GM12891 (cell line): Measurements from ENCODE around the gene SIM1.

ENCODE experiments used
- DNase-seq: peaks from one replicate; pipeline ENCODE4 v3.0.0; 2011; ENCODE audit warnings: low spot score; ENCODE audit not compliant: insufficient read length
- FAIRE-seq: peaks from 2 replicates; lab custom pipeline; 2011; peaks lifted over from hg19 to GRCh38; lab: Jason Lieb, UNC
- PAX5 ChIP-seq: IDR thresholded peaks from 2 replicates; pipeline ENCODE4 v1.6.1; 2011; ENCODE audit warnings: low read length, moderate library complexity, mild to moderate bottlenecking; ENCODE audit not compliant: insufficient read depth, severe bottlenecking
- POLR2A ChIP-seq: IDR thresholded peaks from 2 replicates; pipeline ENCODE4 v1.6.1; 2011; ENCODE audit warnings: low read depth, low read length, control low read depth
- POLR2AphosphoS5 ChIP-seq: IDR thresholded peaks from 2 replicates; pipeline ENCODE4 v1.6.1; 2011; ENCODE audit warnings: low read depth, low read length, control low read depth
- POU2F2 ChIP-seq: IDR thresholded peaks from 2 replicates; pipeline ENCODE4 v1.6.1; 2011; ENCODE audit warnings: low read depth, mild to moderate bottlenecking, control low read depth, low read length, moderate library complexity
- SPI1 ChIP-seq: IDR thresholded peaks from 2 replicates; pipeline ENCODE4 v1.6.1; 2011; ENCODE audit warnings: low read depth, low read length, control low read depth
- TAF1 ChIP-seq: IDR thresholded peaks from 2 replicates; pipeline ENCODE4 v1.6.1; 2011; ENCODE audit warnings: low read depth, low read length, control low read depth

SIM1 gene

DNA sequence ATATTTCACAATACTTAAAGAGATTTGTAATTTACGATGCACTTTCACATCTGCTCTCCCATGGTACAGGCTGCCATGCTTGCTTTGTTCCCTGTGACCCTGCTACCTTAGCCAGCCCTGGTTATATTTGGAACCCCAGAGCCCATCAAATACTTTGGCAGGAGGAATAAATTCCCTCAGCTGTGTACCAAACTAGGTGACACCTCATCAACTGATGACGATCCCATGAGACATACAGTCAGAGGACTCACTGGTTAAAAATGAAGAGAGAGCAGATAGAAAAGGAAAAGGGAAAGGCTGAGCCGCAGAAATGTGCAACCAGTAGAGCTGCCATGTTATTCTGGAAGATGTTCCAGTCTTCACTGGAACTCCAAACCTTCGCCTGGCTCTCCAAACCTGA is 120.0 kb downstream of the SIM1 start:
- DNase-seq (no peak), FAIRE-seq (no peak)
- no peak for TF ChIP-seq TAF1
- no peak for TF ChIP-seq PAX5
- TF ChIP-seq POLR2AphosphoS5: no peak
- TF ChIP-seq POU2F2: no peak
- TF ChIP-seq SPI1: no peak
- TF ChIP-seq POLR2A: no peak

GRCh38 chr6:100344321-100344720 is 120.4 kb downstream of the SIM1 start:
- TF ChIP-seq POLR2A (no peak), TAF1 (no peak), POU2F2 (no peak), PAX5 (no peak), SPI1 (no peak), POLR2AphosphoS5 (no peak)
- DNase-seq (no peak), FAIRE-seq (no peak)

GRCh38 chr6:100343316-100344077 is 121.2 kb downstream of the SIM1 start:
- FAIRE-seq (no peak), DNase-seq (no peak)
- TF ChIP-seq POU2F2: no peak
- no peak for TF ChIP-seq SPI1
- no peak for TF ChIP-seq TAF1
- TF ChIP-seq POLR2A: no peak
- no peak for TF ChIP-seq PAX5
- no peak for TF ChIP-seq POLR2AphosphoS5

DNA sequence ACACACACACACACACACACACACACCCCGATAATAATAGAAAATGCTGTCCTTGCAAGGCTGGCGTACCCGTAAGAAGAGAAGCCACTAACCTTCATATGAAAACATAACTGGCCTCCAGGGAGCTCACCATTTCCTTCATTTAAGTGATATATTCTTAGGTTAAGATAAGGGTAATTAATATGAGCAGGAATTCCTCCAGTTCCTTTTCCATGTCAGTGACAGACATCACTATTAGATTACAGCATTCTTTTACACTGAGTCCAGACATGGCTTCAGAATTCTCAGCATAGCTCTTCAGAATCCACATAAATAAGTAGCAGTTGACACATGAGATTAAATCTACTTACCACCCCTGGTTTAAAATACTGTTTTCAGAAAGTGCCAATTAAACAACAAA is 121.9 kb downstream of the SIM1 start:
- no peak for DNase-seq
- TF ChIP-seq POU2F2: no peak
- no peak for TF ChIP-seq TAF1
- no peak for TF ChIP-seq POLR2AphosphoS5
- no peak for TF ChIP-seq POLR2A
- TF ChIP-seq SPI1: no peak
- no peak for TF ChIP-seq PAX5
- no peak for FAIRE-seq

DNA sequence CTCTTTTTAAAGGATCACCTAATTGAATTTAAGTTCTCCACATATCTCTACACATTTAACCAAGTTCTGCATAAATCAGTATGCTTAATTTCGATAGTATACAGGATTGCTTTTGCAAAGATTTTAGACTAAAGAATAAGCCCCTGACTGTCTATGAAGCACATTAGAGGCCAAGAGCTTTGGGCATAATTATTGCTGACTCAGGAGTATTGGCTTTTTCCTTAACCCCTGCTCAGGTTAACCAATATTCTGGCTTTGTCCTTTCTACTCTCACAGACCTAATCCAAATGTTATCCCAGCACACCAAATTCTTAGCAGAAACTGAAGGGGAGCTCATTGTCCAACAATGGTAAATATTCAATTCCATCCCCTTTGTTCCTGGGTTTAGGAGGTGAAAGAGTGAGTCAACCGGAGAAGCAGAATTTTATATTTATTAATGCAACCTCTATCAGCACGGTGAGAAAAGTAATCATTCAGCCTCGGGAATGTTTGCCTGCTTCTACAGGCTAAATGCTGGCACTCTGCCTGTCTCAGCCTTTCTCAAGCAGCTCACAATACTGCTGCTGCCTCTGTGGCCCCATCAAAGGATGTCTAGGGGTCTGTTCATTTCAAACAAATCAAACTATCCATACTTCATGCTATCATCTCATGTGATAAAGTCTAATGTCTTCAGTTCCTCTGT is 125.0 kb downstream of the SIM1 start:
- DNase-seq (no peak), FAIRE-seq (no peak)
- TF ChIP-seq PAX5 (no peak), SPI1 (no peak), POLR2A (no peak), POU2F2 (no peak), TAF1 (no peak), POLR2AphosphoS5 (no peak)

DNA sequence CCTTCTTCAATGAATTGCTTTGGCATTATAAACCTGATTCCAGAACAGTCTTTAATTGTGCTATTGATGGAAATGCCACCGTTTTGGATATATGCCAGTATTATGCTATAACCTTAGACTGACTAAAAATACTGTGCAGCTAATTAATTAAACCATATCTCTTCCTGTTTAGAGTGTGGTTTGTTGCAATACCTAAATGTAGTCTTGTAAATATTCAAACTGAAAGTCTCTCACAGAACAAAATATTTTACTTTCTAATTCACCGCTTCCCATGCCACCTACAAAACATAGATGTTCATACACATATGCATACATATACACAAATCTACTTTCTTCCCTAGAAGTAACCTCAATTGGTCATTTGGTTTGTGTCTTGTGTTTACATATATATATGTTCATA is 126.6 kb downstream of the SIM1 start:
- TF ChIP-seq POLR2AphosphoS5: no peak
- TF ChIP-seq TAF1: no peak
- TF ChIP-seq POU2F2: no peak
- TF ChIP-seq POLR2A: no peak
- no peak for TF ChIP-seq SPI1
- TF ChIP-seq PAX5: no peak
- no peak for DNase-seq
- no peak for FAIRE-seq

- TF ChIP-seq SPI1 (no peak), PAX5 (no peak), POLR2A (no peak), POU2F2 (no peak), POLR2AphosphoS5 (no peak), TAF1 (no peak)
- DNase-seq (no peak), FAIRE-seq (no peak)
Observed at GRCh38 chr6:100336876-100337275, 127.8 kb downstream of the SIM1 start.

GRCh38 chr6:100335991-100336390 is 128.7 kb downstream of the SIM1 start:
- TF ChIP-seq SPI1 (no peak), PAX5 (no peak), POLR2A (no peak), TAF1 (no peak), POLR2AphosphoS5 (no peak), POU2F2 (no peak)
- FAIRE-seq (no peak), DNase-seq (no peak)
